Kidney (tissue), 14 donors: ENCODE measurements around the gene EHD1. TPM values are rescaled to one million over a fixed set of nuclear protein-coding genes. Genes with fewer than 3 reads are reported as not detected.

Experiments used
- DNase-seq, 5 donors: peaks; one replicate each; pipeline ENCODE4 v3.0.0-alpha.2; 2013 to 2020
- FAIRE-seq: peaks from 2 replicates; lab custom pipeline; 2012; peaks lifted over from hg19 to GRCh38; lab: Jason Lieb, UNC
- H3K27ac ChIP-seq, 2 donors: one replicate each; pipeline ENCODE4 v1.7.0; 2013; ENCODE audit warnings: low read depth in 2 of 2, low read length in 2 of 2, inconsistent platforms in 1 of 2
- H3K27me3 ChIP-seq: one replicate; pipeline ENCODE4 v1.7.1; 2013; ENCODE audit warnings: low read length, inconsistent platforms; ENCODE audit not compliant: control insufficient read depth, insufficient read depth
- H3K36me3 ChIP-seq, 3 donors: one replicate each; pipeline versions ENCODE4 v1.7.0 to v1.7.1; 2013; ENCODE audit warnings: low read length in 3 of 3, control low read depth in 1 of 3, inconsistent platforms in 1 of 3; ENCODE audit not compliant: insufficient read depth in 3 of 3, control insufficient read depth in 2 of 3
- H3K4me1 ChIP-seq, 3 donors: one replicate each; pipeline versions ENCODE4 v1.7.0 to v1.7.1; 2013; ENCODE audit warnings: low read length in 3 of 3, inconsistent platforms in 1 of 3, low read depth in 1 of 3; ENCODE audit not compliant: control insufficient read depth in 2 of 3, insufficient read depth in 2 of 3
- H3K4me3 ChIP-seq, 3 donors: one replicate each; pipeline versions ENCODE4 v1.7.0 to v1.8.1; 2013; ENCODE audit warnings: low read length in 3 of 3, control low read depth in 1 of 3, inconsistent platforms in 1 of 3
- H3K9ac ChIP-seq, 3 donors: one replicate each; pipeline versions ENCODE4 v1.7.0 to v1.7.1; 2013; ENCODE audit warnings: low read length in 3 of 3, control low read depth in 1 of 3, inconsistent platforms in 1 of 3
- H3K9me3 ChIP-seq, 3 donors: one replicate each; pipeline versions ENCODE4 v1.7.0 to v1.7.1; 2013; ENCODE audit warnings: low read length in 3 of 3, control low read depth in 1 of 3, inconsistent platforms in 1 of 3; ENCODE audit not compliant: control insufficient read depth in 2 of 3, insufficient read depth in 1 of 3
- CTCF ChIP-seq: IDR thresholded peaks from 3 replicates; pipeline ENCODE4 v1.5.1; 2012; ENCODE audit warnings: mild to moderate bottlenecking, moderate library complexity, borderline replicate concordance; ENCODE audit not compliant: insufficient read depth; ENCODE audit errors: extremely low read depth
- intact Hi-C: fragments of 100-400 bp; cut with DNase I; formaldehyde crosslinking; loops from one replicate; pipeline ENCODE4 v1.11.1; 2022
- polyA plus RNA-seq: library from polyadenylated mRNA; stranded (reverse); fragments of 350-450 nt; fragmentation: Illumina TruSeq; extraction: RNeasy Lipid Tissue Mini Kit (QIAGEN cat#74804); gene quantifications from one replicate; pipeline ENCODE4 v1.2.3, GENCODE V29; 2014; ENCODE audit warnings: low read depth, low replicate concordance; ENCODE audit not compliant: insufficient read depth
- total RNA-seq: library from RNA; stranded (reverse); fragmentation: NEBNext Ultra II Directional; extraction: Animal tissue kit (Norgen Biotek cat#: 25700); gene quantifications from one replicate; pipeline ENCODE4 v1.2.1, GENCODE V29; 2021
- donor health status: control.
- donor health status: control.
- donor health status: control.
- donor health status: control.
- donor health status: control.
- donor health status: DM: yes; HTN: yes; CAD: no.
- donor health status: Normal renal cell carcinoma (clear cell type).

EHD1 gene
- total and polyA plus RNA-seq, 2 donors from 2014 or later = 48.9 to 76.1 TPM

GRCh38 chr11:64857485-64857884 lies 20.9 kb downstream of the EHD1 start:
- H3K27ac ChIP-seq = no peak overlapping the region
- no peak overlapping the region for H3K4me3 ChIP-seq
- H3K9me3 ChIP-seq = no peaks in the 10 kb centered on the region
- TF ChIP-seq CTCF = no peak
- DNase-seq (no peak), FAIRE-seq (no peak)
- no peak overlapping the region for H3K9ac ChIP-seq
- intact Hi-C loops = no loop called here
- H3K27me3 ChIP-seq = no peaks in the 10 kb centered on the region
- peaks cover 0 to 20% (median 13%) of the 10 kb centered on the region in 3 donors for H3K36me3 ChIP-seq
- peaks cover 0 to 33% (median 0%) of the 10 kb centered on the region in 3 donors for H3K4me1 ChIP-seq

DNA sequence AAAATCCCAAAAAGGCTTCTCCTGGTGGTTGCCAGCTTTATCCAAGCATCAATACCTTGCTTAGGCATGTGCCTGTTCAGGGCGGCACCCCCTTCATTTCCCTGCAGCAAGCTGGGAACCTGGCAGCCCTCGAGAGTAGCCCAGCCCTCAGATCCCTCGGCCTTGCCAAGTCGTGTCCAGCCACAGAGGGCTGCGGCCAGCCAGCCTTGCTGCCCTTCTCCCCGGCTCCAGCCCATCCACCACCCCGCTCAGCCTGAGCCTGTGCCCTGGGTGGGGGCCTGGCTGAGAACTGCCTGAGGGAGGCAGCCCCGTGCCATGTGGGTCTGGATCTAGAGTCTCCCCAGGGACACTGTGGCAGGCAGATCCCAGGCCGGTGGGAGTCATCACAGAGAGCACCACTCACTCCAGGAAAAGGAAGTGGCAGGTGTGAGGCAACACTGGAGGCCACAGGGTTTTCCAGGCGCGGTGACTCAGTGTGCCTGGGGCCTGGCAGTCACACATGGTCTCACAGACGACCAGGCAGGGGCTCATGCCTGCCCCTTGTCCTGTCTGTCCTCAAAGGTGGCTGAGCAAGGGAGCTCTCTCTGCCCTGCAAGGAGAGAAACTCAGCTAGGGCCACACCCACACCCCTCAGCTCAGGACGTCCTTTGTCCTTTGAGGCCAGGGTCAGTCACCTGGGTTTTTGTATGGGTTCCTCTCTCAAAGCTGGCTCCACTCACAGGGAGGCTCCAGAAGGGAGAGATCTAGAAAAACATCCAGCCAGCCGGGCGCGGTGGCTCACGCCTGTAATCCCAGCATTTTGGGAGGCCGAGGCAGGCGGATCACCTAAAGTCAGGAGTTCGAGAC lies 21.8 kb downstream of the EHD1 start:
- intact Hi-C loops = no loop called here
- no peaks in the 10 kb centered on the region for H3K9me3 ChIP-seq
- no peak overlapping the region for H3K4me3 ChIP-seq
- peaks cover 0 to 20% (median 13%) of the 10 kb centered on the region in 3 donors for H3K36me3 ChIP-seq
- peaks cover 0 to 28% (median 0%) of the 10 kb centered on the region in 3 donors for H3K4me1 ChIP-seq
- FAIRE-seq (no peak), DNase-seq (peak in 1 of 5 donors; percentile 95)
- TF ChIP-seq CTCF = no peak
- H3K27ac ChIP-seq = peak overlapping the region; percentile 2 to 34
- H3K27me3 ChIP-seq = no peaks in the 10 kb centered on the region
- H3K9ac ChIP-seq = no peak overlapping the region

- Histone ChIP-seq H3K27me3 (no peaks in the 10 kb centered on the region), H3K36me3 (peaks cover 0 to 20% (median 13%) of the 10 kb centered on the region in 3 donors), H3K9me3 (no peaks in the 10 kb centered on the region), H3K4me3 (no peak overlapping the region), H3K9ac (no peak overlapping the region), H3K4me1 (peaks cover 0 to 30% (median 0%) of the 10 kb centered on the region in 3 donors), H3K27ac (peak overlapping the region in 1 of 2 donors; percentile 65)
- DNase-seq = no peak
- FAIRE-seq = no peak
- intact Hi-C loops = no loop called here
- no peak for TF ChIP-seq CTCF
These were observed 22.7 kb downstream of the EHD1 start for GRCh38 chr11:64855596-64856304.
